BE2C (cell line): Measurements from ENCODE around the gene IL3.

ENCODE experiments used
- DNase-seq: peaks from one replicate; pipeline ENCODE4 v3.0.0-alpha.2; 2020
- H3K27me3 ChIP-seq: fragments of 250-450 bp; sonication (Bioruptor Pico); 2 replicates; pipeline ENCODE4 v1.5.1; 2020; ENCODE audit warnings: mild to moderate bottlenecking
- H3K36me3 ChIP-seq: fragments of 250-450 bp; sonication (Bioruptor Pico); 2 replicates; pipeline ENCODE4 v1.5.1; 2020; ENCODE audit warnings: mild to moderate bottlenecking
- H3K4me1 ChIP-seq: fragments of 250-450 bp; sonication (Bioruptor Pico); 2 replicates; pipeline ENCODE4 v1.5.1; 2020
- H3K4me3 ChIP-seq: 2 replicates; pipeline ENCODE4 v1.5.1; 2011; ENCODE audit warnings: low read depth, low read length
- H3K9me3 ChIP-seq: fragments of 250-450 bp; sonication (Bioruptor Pico); 2 replicates; pipeline ENCODE4 v1.5.1; 2020
- CTCF ChIP-seq: IDR thresholded peaks from 2 replicates; pipeline ENCODE4 v1.5.1; 2012; ENCODE audit warnings: mild to moderate bottlenecking, low read depth, low read length

The IL3 gene

GRCh38 chr5:132072528-132072927, 12.1 kb downstream of the IL3 start:
- H3K4me1 ChIP-seq, result no peaks in the 10 kb centered on the region

GRCh38 chr5:132073231-132074013, 13.0 kb downstream of the IL3 start, which contains the start of gene CSF2:
CSF2 (plus strand) TSS chr5:132073789; CDS start chr5:132073824, 35 bp downstream.
- Histone ChIP-seq H3K4me3 (no peak within 1 kb of the TSS), H3K36me3 (no peaks in the 10 kb centered on the region), H3K9me3 (no peaks in the 10 kb centered on the region), H3K4me1 (no peaks in the 10 kb centered on the region), H3K27me3 (no peaks in the 10 kb centered on the region)
- no peak for DNase-seq
- no peak for TF ChIP-seq CTCF

More at GRCh38 chr5:132072528-132072927, 12.1 kb downstream of the IL3 start:
- H3K4me3 ChIP-seq, result no peak overlapping the region
- TF ChIP-seq CTCF, result no peak
- H3K27me3 ChIP-seq, result no peaks in the 10 kb centered on the region
- no peaks in the 10 kb centered on the region for H3K36me3 ChIP-seq
- no peak for DNase-seq
- H3K9me3 ChIP-seq, result no peaks in the 10 kb centered on the region

- no peaks in the 10 kb centered on the region for H3K4me1 ChIP-seq
- H3K27me3 ChIP-seq, result no peaks in the 10 kb centered on the region
- H3K36me3 ChIP-seq, result no peaks in the 10 kb centered on the region
- DNase-seq, result no peak
- no peak overlapping the region for H3K4me3 ChIP-seq
- H3K9me3 ChIP-seq, result no peaks in the 10 kb centered on the region
- no peak for TF ChIP-seq CTCF
These were observed 13.8 kb downstream of the IL3 start for GRCh38 chr5:132074091-132074771.

GRCh38 chr5:132074772-132075718, 14.6 kb downstream of the IL3 start:
- no peak for DNase-seq
- Histone ChIP-seq H3K4me3 (no peak overlapping the region), H3K27me3 (no peaks in the 10 kb centered on the region), H3K4me1 (no peaks in the 10 kb centered on the region), H3K9me3 (no peaks in the 10 kb centered on the region), H3K36me3 (no peaks in the 10 kb centered on the region)
- no peak for TF ChIP-seq CTCF

- no peaks in the 10 kb centered on the region for H3K4me1 ChIP-seq
These were observed 15.2 kb downstream of the IL3 start for GRCh38 chr5:132075719-132076077.

More at GRCh38 chr5:132075719-132076077, 15.2 kb downstream of the IL3 start:
- H3K36me3 ChIP-seq, result no peaks in the 10 kb centered on the region
- no peaks in the 10 kb centered on the region for H3K9me3 ChIP-seq
- no peaks in the 10 kb centered on the region for H3K27me3 ChIP-seq
- H3K4me3 ChIP-seq, result no peak overlapping the region
- DNase-seq, result no peak
- TF ChIP-seq CTCF, result no peak
